ENCODE data around the gene CD38.

CD38 gene

GRCh38 chr4:15864651-15865566 is 86.8 kb downstream of the CD38 start:
- no peak for DNase-seq

GRCh38 chr4:15868111-15868510 is 90.0 kb downstream of the CD38 start:
- no peak for DNase-seq

- no peak for DNase-seq
These were observed 90.8 kb downstream of the CD38 start for GRCh38 chr4:15868826-15869413.

- no peak for DNase-seq
These were observed 92.0 kb downstream of the CD38 start for GRCh38 chr4:15870079-15870478.

- no peak for DNase-seq
These were observed 93.0 kb downstream of the CD38 start for GRCh38 chr4:15870921-15871664.

GRCh38 chr4:15873117-15873516 is 95.0 kb downstream of the CD38 start:
- no peak for DNase-seq

- no peak for DNase-seq
These were observed 96.5 kb downstream of the CD38 start for GRCh38 chr4:15874671-15875070.

GRCh38 chr4:15875663-15876460 is 97.7 kb downstream of the CD38 start:
- DNase-seq: no peak

GRCh38 chr4:15878011-15878410 is 99.9 kb downstream of the CD38 start:
- no peak for DNase-seq

- no peak for DNase-seq
These were observed 103.7 kb downstream of the CD38 start for GRCh38 chr4:15881820-15882219.

- DNase-seq: peak in 36 of 56 donors; percentile 1 to 54 (median 12)
These were observed 104.6 kb downstream of the CD38 start for GRCh38 chr4:15882675-15883086.

GRCh38 chr4:15883610-15884243 is 105.6 kb downstream of the CD38 start:
- DNase-seq: no peak

GRCh38 chr4:15884666-15885065 is 106.5 kb downstream of the CD38 start:
- no peak for DNase-seq

GRCh38 chr4:15885422-15885821 is 107.3 kb downstream of the CD38 start:
- no peak for DNase-seq

GRCh38 chr4:15888515-15888914 is 110.4 kb downstream of the CD38 start:
- no peak for DNase-seq

GRCh38 chr4:15890246-15890829 is 112.2 kb downstream of the CD38 start:
- DNase-seq: no peak

GRCh38 chr4:15891312-15891711 is 113.2 kb downstream of the CD38 start:
- no peak for DNase-seq

- no peak for DNase-seq
These were observed 115.8 kb downstream of the CD38 start for GRCh38 chr4:15893962-15894361.

GRCh38 chr4:15894393-15894792 is 116.3 kb downstream of the CD38 start:
- no peak for DNase-seq

All from amygdala (tissue), 56 donors.